HepG2 (cell line): Measurements from ENCODE around the gene COMMD7. TPM values are rescaled to one million over a fixed set of nuclear protein-coding genes. Genes with fewer than 3 reads are reported as not detected.

Experiments
- ATAC-seq: fragments of 200-7000 bp; cut with Tn5 transposase; 3 replicates; pipeline ENCODE4 v1.9.1; 2020; ENCODE audit warnings: mild to moderate bottlenecking, moderate library complexity
- BruUV-seq: library from RNA; stranded (reverse); fragments of 400-500 nt; replicated peaks from 2 replicates; lab custom pipeline; 2021; lab: Mats Ljungman, UMichigan
- CTCF ChIA-PET: fragments of 300-600 bp; formaldehyde crosslinking; extraction: SDS; loops from one replicate; lab custom pipeline; 2021; ENCODE audit warnings: low total read pairs, inconsistent platforms, low intra/inter-chr PET ratio; lab: Yijun Ruan, JAX
- POLR2A ChIA-PET: fragments of 350-600 bp; sonication (Branson Sonifier 250); formaldehyde crosslinking; loops from one replicate; lab custom pipeline; 2020; ENCODE audit warnings: antibody characterized with exemption, inconsistent platforms; lab: Yijun Ruan, JAX
- DNase-seq: peaks from one replicate; pipeline ENCODE4 v3.0.0-alpha.2; 2015; ENCODE audit warnings: low spot score
- FAIRE-seq: peaks from 3 replicates; lab custom pipeline; 2011; peaks lifted over from hg19 to GRCh38; lab: Jason Lieb, UNC
- H2AFZ ChIP-seq: one replicate; pipeline ENCODE4 v1.6.1; 2011; ENCODE audit warnings: low read length, inconsistent platforms
- H3K27ac ChIP-seq: fragments of 300-600 bp; 3 replicates; pipeline ENCODE4 v1.8.0; 2011; ENCODE audit warnings: mixed run types, mild to moderate bottlenecking, mixed read lengths, low read length, inconsistent platforms; ENCODE audit not compliant: insufficient read depth; ENCODE audit errors: extremely low read length
- H3K27me3 ChIP-seq, 2 experiments: fragments of 200-600 bp in 1 of 2; 2 replicates in 1 of 2; 3 replicates in 1 of 2; pipeline versions ENCODE4 v1.6.0 to v1.8.0; 2011; ENCODE audit warnings: low read length in 2 of 2, mild to moderate bottlenecking in 2 of 2, moderate library complexity in 2 of 2, inconsistent platforms in 1 of 2; ENCODE audit not compliant: insufficient read depth in 2 of 2, control insufficient read depth in 1 of 2
- H3K36me3 ChIP-seq, 2 experiments: fragments of 200-600 bp in 1 of 2; replicated peaks in 1 of 2; 2 replicates in 1 of 2; 3 replicates in 1 of 2; pipeline versions ENCODE4 v1.5.1 to v1.8.0; 2011; ENCODE audit warnings: low read length in 2 of 2, inconsistent platforms in 1 of 2; ENCODE audit not compliant: insufficient read depth in 2 of 2, control insufficient read depth in 1 of 2
- H3K4me1 ChIP-seq: 2 replicates; pipeline ENCODE4 v1.5.1; 2012; ENCODE audit warnings: low read length, inconsistent platforms; ENCODE audit not compliant: insufficient read depth
- H3K4me2 ChIP-seq: 2 replicates; pipeline ENCODE4 v1.6.0; 2011; ENCODE audit warnings: low read depth, low read length, inconsistent platforms
- H3K4me3 ChIP-seq, 3 experiments: fragments of 200-600 bp in 1 of 3; sonication (generic), shearing (Covaris generic) in 1 of 3; replicated peaks in 1 of 3; 2 replicates each; pipeline ENCODE4 v1.5.1; 2011 to 2016; ENCODE audit warnings: low read length in 3 of 3, inconsistent platforms in 2 of 3, low read depth in 2 of 3, mild to moderate bottlenecking in 2 of 3, control low read depth in 1 of 3, mixed read lengths in 1 of 3; ENCODE audit not compliant: insufficient read depth in 1 of 3
- H3K79me2 ChIP-seq: one replicate; pipeline ENCODE4 v1.6.1; 2011; ENCODE audit warnings: low read length, inconsistent platforms; ENCODE audit not compliant: insufficient read depth
- H3K9ac ChIP-seq: 2 replicates; pipeline ENCODE4 v1.6.0; 2011; ENCODE audit warnings: mild to moderate bottlenecking, low read depth, low read length, inconsistent platforms; ENCODE audit not compliant: insufficient read depth
- H3K9me3 ChIP-seq: 2 replicates; pipeline ENCODE4 v1.5.1; 2012; ENCODE audit warnings: mild to moderate bottlenecking, low read length
- H4K20me1 ChIP-seq: 2 replicates; pipeline ENCODE4 v1.6.0; 2011; ENCODE audit warnings: inconsistent platforms, mild to moderate bottlenecking, low read length, moderate library complexity; ENCODE audit not compliant: insufficient read depth
- EEA1 ChIP-seq: sonication (generic); formaldehyde crosslinking; IDR thresholded peaks from 2 replicates; pipeline ENCODE4 v1.5.1; 2020; ENCODE audit warnings: mild to moderate bottlenecking, missing genetic modification reagents, borderline replicate concordance
- NRL ChIP-seq: sonication (generic); formaldehyde crosslinking; IDR thresholded peaks from 2 replicates; pipeline ENCODE4 v1.5.0; 2020; ENCODE audit warnings: missing genetic modification reagents, mild to moderate bottlenecking, moderate library complexity, borderline replicate concordance
- RNF2 ChIP-seq: fragments of 450-650 bp; conservative IDR thresholded peaks from 2 replicates; pipeline ENCODE4 v1.6.1; 2016; ENCODE audit warnings: low read depth
- ZBTB43 ChIP-seq: sonication (generic); formaldehyde crosslinking; conservative IDR thresholded peaks from 2 replicates; pipeline ENCODE4 v1.4.0; 2020; ENCODE audit warnings: missing genetic modification reagents
- ZNF891 ChIP-seq: sonication (generic); formaldehyde crosslinking; IDR thresholded peaks from 2 replicates; pipeline ENCODE4 v1.5.0; 2020; ENCODE audit warnings: mild to moderate bottlenecking, missing genetic modification reagents
- WGBS: methylation state at CpG from one replicate; pipeline ENCODE4 v1.1.6; 2017; ENCODE audit warnings: low lambda C conversion rate; 5-methylcytosine and 5-hydroxymethylcytosine counted together
- in situ Hi-C: cut with HindIII; loops from 2 replicates; pipeline ENCODE4 v1.10.0; 2017; ENCODE audit warnings: low pct_unique_long_range_greater_than_20kb; ENCODE audit not compliant: extremely low pct_ligation_motif_present
- intact Hi-C: fragments of 100-400 bp; cut with micrococcal nuclease; formaldehyde crosslinking; loops from one replicate; pipeline ENCODE4 v1.10.0; 2022; ENCODE audit not compliant: unreplicated experiment
- polyA plus RNA-seq, 8 experiments: library from polyadenylated mRNA; depleted of rRNA in 3 of 8; stranded (reverse) in 7 of 8; unstranded in 1 of 8; fragments of >200 nt; fragmentation: Illumina TruSeq in 4 of 8; extraction: Trizol in 4 of 8; gene quantifications; 2 replicates each; pipeline versions ENCODE4 v1.2.1 to v1.2.3, GENCODE V29; 2011 to 2016; ENCODE audit warnings: low read depth in 4 of 8, missing spikeins in 1 of 8, mixed read lengths in 1 of 8; ENCODE audit not compliant: insufficient read depth in 1 of 8
- total RNA-seq, 5 experiments: library from RNA; depleted of rRNA; stranded (reverse); fragments of >200 nt; fragmentation: Illumina TruSeq; extraction: Trizol; gene quantifications; 2 replicates each; pipeline ENCODE4 v1.2.3, GENCODE V29; 2016; ENCODE audit warnings: low read depth in 1 of 5

COMMD7 gene
- total and polyA plus RNA-seq, 2 of the 13 experiments (the other 11 are each of a cell fraction or from before 2014, with no cell fraction given) = 42.1 to 53.3 TPM

DNA sequence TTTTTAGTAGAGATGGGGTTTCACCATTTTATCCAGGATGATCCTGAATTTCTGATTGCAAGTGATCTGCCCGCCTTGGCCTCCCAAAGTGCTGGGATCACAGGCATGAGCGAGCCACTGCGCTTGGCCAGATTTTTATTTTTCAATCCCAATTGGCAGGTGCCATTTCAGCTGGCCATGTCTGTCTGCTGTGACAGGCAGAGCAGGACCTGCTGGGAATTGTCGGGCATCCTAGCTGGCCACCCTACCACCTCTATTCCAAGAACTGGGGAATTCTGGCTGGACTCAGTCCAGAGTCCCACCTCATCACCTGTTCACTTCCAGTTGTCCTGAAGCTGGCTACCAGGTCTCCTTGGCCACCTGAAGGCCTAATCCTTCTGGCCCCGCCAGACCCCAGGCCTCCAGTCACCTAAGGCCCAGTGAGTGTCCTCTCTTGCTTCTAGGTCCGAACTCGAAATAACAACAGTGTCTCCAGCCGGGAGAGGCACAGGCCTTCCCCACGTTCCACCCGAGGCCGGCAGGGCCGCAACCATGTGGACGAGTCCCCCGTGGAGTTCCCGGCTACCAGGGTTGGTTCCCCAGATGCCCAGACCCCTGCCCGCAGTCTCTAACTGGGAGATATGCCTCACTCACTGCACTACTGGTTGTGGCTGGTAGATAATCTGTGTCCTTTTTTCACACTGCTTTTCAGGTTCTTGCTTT, 42.9 kb upstream of the COMMD7 start:
- POLR2A ChIA-PET = no interaction called here
- H3K4me2 ChIP-seq = no peak overlapping the region
- no TSS peak for BruUV-seq

More for the DNA sequence above, 42.9 kb upstream of the COMMD7 start:
- Histone ChIP-seq H3K9ac (no peak overlapping the region), H2AFZ (no peak overlapping the region), H4K20me1 (no peaks in the 10 kb centered on the region), H3K9me3 (no peaks in the 10 kb centered on the region), H3K4me1 (no peaks in the 10 kb centered on the region), H3K4me3 (no peak overlapping the region), H3K27me3 (no peaks in the 10 kb centered on the region), H3K27ac (no peak overlapping the region), H3K36me3 (peaks cover 8 to 42% of the 10 kb centered on the region in 2 experiments; a peak in 4 of 5 replicates), H3K79me2 (no peaks in the 10 kb centered on the region)
- 94% methylated on average over 16 of the region's 16 CpGs for WGBS
- in situ Hi-C loops = loop anchor here (5.0 kb wide), 1 partner anchor 311 kb away; no protein-coding TSS in a partner anchor
- intact Hi-C loops = loop anchor here (2.0 kb wide), 1 partner anchor 67 kb away; no protein-coding TSS in a partner anchor
- ATAC-seq (no peak), DNase-seq (no peak), FAIRE-seq (no peak)
- CTCF ChIA-PET = no interaction called here
- no peak for TF ChIP-seq ZBTB43 (CRISPR knock-in tag)
- TF ChIP-seq ZNF891 (CRISPR knock-in tag) = 0 out of 2 replicates have a peak, but pooled peaks have one; percentile 28
- TF ChIP-seq NRL (CRISPR knock-in tag) = 0 out of 2 replicates have a peak, but pooled peaks have one; percentile 22
- TF ChIP-seq RNF2 = no peak
- TF ChIP-seq EEA1 = 0 out of 2 replicates have a peak, but pooled peaks have one; percentile 40
